ENCODE measurements around the gene FGL2. TPM values are rescaled to one million over a fixed set of nuclear protein-coding genes. Genes with fewer than 3 reads are reported as not detected.
A peak's percentile ranks its signal among the peaks of the same experiment; 100 is the strongest.
"Not testable (repeated sequence)": the region's sequence is repeated elsewhere in the genome, so short reads cannot be mapped to it uniquely, and the experiment has no call there.

The FGL2 gene
- total RNA-seq, 6 experiments from 2014 or later = 3.4 to 19.3 (median 7.5) TPM

GRCh38 chr7:77181015-77181595, 18.5 kb downstream of the FGL2 start:
- no peak for ATAC-seq
- H3K27me3 ChIP-seq = no peaks in the 10 kb centered on the region
- WGBS (ENCODE audit: insufficient coverage, low coverage, low lambda C conversion rate, missing lambda C conversion rate) = 79% methylated on average over 4 of the region's 4 CpGs
- H3K27ac ChIP-seq = no peak overlapping the region
- H3K36me3 ChIP-seq = no peaks in the 10 kb centered on the region
- no peak for DNase-seq
- TF ChIP-seq CTCF (IDR thresholded peaks at IDR 0.05) (no peak), POLR2A (IDR thresholded peaks at IDR 0.05) (no peak)
- no peak overlapping the region for H3K4me3 ChIP-seq
- no peaks in the 10 kb centered on the region for H3K9me3 ChIP-seq
- intact Hi-C loops (cut with DNase I) = no loop called here
- peaks cover 0 to 5% (median 0%) of the 10 kb centered on the region in 4 donors for H3K4me1 ChIP-seq

DNA sequence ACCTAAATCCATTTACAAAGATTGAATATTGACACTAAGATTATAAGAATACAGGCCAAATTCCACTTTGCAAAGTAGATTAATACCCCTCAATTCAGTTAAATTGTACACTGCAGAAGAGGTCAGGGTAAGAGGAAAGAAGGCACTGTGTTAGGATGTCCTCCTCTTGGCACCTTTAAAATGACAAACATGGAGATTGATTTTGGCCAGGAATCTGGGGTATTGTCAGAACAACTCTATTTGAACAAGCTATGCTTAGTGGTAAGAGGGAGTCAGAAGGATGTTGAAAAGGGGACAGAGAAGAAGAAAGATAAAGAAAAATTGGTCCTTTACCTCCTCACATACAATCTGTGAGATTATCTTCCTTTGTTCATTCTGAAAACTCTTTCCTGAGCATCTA, 21.6 kb downstream of the FGL2 start:
- H3K4me1 ChIP-seq; DNase-seq; H3K27ac ChIP-seq; H3K9me3 ChIP-seq; intact Hi-C loops (cut with DNase I); H3K4me3 ChIP-seq; H3K36me3 ChIP-seq; H3K27me3 ChIP-seq: not testable (repeated sequence)
- ATAC-seq = peak; percentile 78 to 80 (median 79)

DNA sequence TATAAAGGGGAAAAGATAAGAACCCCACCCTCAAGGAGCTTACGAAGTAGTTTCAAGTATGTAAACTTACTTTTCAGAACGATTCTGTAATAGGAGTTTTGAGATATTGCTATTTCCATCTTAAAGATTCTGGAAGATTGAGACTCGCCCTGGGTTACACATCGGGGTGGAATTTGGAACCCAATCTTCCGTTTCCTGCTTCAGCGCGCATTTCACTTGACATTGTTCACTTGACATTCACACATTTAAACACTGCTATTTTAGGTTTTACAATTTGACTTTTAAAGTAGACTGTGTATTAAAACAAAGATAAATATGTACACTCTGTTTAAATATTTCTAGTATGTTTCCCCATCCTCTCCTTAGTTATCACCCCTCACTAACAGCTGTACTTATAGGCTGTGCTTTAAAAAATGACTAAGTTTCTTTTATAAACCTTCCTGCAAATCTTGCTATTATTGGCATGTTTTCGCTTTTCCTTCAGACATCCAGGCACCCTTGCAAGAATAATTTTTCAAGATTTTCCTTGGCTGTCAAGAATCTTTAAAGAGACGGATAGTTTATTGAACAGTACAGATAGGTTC, 22.2 kb downstream of the FGL2 start:
- H3K27me3 ChIP-seq; H3K36me3 ChIP-seq; H3K27ac ChIP-seq; intact Hi-C loops (cut with DNase I); H3K4me3 ChIP-seq; DNase-seq; H3K9me3 ChIP-seq; ATAC-seq; H3K4me1 ChIP-seq: not testable (repeated sequence)
- 63% methylated on average over 9 of the region's 9 CpGs for WGBS (ENCODE audit: insufficient coverage, low coverage, low lambda C conversion rate, missing lambda C conversion rate)

GRCh38 chr7:77175274-77175800, 24.3 kb downstream of the FGL2 start:
- H3K36me3 ChIP-seq; H3K27me3 ChIP-seq; H3K27ac ChIP-seq; intact Hi-C loops (cut with DNase I); DNase-seq; H3K9me3 ChIP-seq; H3K4me1 ChIP-seq; H3K4me3 ChIP-seq: not testable (repeated sequence)
- 54% methylated on average over 1 of the region's 3 CpGs for WGBS (ENCODE audit: insufficient coverage, low coverage, low lambda C conversion rate, missing lambda C conversion rate)
- peak in 1 of 4 donors; percentile 25 for ATAC-seq

- H3K27ac ChIP-seq; H3K9me3 ChIP-seq; H3K4me1 ChIP-seq; H3K4me3 ChIP-seq; ATAC-seq; DNase-seq; intact Hi-C loops (cut with DNase I); H3K27me3 ChIP-seq; H3K36me3 ChIP-seq: not testable (repeated sequence)
- 86% methylated on average over 1 of the region's 4 CpGs for WGBS (ENCODE audit: insufficient coverage, low coverage, low lambda C conversion rate, missing lambda C conversion rate)
Measured at GRCh38 chr7:77174418-77174817, 25.2 kb downstream of the FGL2 start.

GRCh38 chr7:77172437-77173172, 27.0 kb downstream of the FGL2 start:
- H3K9me3 ChIP-seq; ATAC-seq; H3K4me3 ChIP-seq; H3K27ac ChIP-seq; intact Hi-C loops (cut with DNase I); H3K27me3 ChIP-seq; DNase-seq; H3K4me1 ChIP-seq; H3K36me3 ChIP-seq: not testable (repeated sequence)
- WGBS (ENCODE audit: insufficient coverage, low coverage, low lambda C conversion rate, missing lambda C conversion rate) = 89% methylated on average over 4 of the region's 6 CpGs

DNA sequence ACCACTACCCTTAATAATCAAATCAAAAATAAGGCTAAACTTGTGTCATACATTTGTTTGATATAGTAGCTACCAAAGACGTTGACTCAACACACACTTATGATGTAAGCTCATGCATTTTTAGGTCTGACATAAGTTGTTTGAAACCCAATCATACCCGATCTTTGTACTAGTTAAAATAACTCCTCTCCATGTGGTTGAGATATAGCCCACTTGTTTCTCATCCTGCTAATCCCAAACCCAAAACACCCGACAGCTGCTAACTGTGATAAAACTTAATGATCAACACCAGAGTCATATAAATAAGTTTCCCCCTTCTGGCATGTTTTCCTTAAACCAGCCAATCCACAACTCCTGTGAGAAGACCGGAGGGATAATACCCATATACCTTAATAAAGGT, 28.5 kb downstream of the FGL2 start:
- ATAC-seq; H3K4me3 ChIP-seq; H3K9me3 ChIP-seq; H3K27me3 ChIP-seq; intact Hi-C loops (cut with DNase I); H3K27ac ChIP-seq; H3K4me1 ChIP-seq; DNase-seq; H3K36me3 ChIP-seq: not testable (repeated sequence)
- WGBS (ENCODE audit: insufficient coverage, low coverage, low lambda C conversion rate, missing lambda C conversion rate) = 78% methylated on average over 4 of the region's 4 CpGs

Data from right lobe of liver (tissue), 6 donors.